HL-60 (cell line): ENCODE measurements around the gene PAFAH1B2.

ENCODE experiments used
- DNase-seq, 2 experiments: peaks; one replicate each; pipeline ENCODE4 v3.0.0-alpha.2; 2010 to 2020; ENCODE audit warnings: low read depth in 1 of 2, low spot score in 1 of 2
- H3K27ac ChIP-seq: fragments of 250-450 bp; sonication (Bioruptor Pico); replicated peaks from 2 replicates; pipeline ENCODE4 v1.5.1; 2020; ENCODE audit warnings: mild to moderate bottlenecking, moderate library complexity
- H3K27me3 ChIP-seq: fragments of 250-450 bp; sonication (Bioruptor Pico); 2 replicates; pipeline ENCODE4 v1.5.1; 2021; ENCODE audit warnings: mild to moderate bottlenecking, moderate library complexity; ENCODE audit not compliant: insufficient read depth, poor library complexity, severe bottlenecking
- H3K4me3 ChIP-seq: replicated peaks from 2 replicates; pipeline ENCODE4 v1.5.1; 2011; ENCODE audit warnings: mild to moderate bottlenecking, control low read depth, low read length; ENCODE audit not compliant: insufficient read depth
- GABPA ChIP-seq: IDR thresholded peaks from 2 replicates; pipeline ENCODE4 v1.6.1; 2012; ENCODE audit warnings: low read depth
- POLR2AphosphoS5 ChIP-seq: IDR thresholded peaks from 2 replicates; pipeline ENCODE4 v1.6.1; 2012; ENCODE audit warnings: low read depth
- REST ChIP-seq: IDR thresholded peaks from 2 replicates; pipeline ENCODE4 v1.6.1; 2012; ENCODE audit warnings: low read depth; ENCODE audit not compliant: insufficient replicate concordance
- SPI1 ChIP-seq: IDR thresholded peaks from 2 replicates; pipeline ENCODE4 v1.6.1; 2012; ENCODE audit warnings: low read depth, mild to moderate bottlenecking, borderline replicate concordance
- TF ChIP-seq, protein P1 (sequence below): IDR thresholded peaks from one replicate; pipeline ENCODE4 v1.5.1; 2011; ENCODE audit warnings: low read length, control low read depth, inconsistent platforms; ENCODE audit not compliant: insufficient read depth

PAFAH1B2 gene

DNA sequence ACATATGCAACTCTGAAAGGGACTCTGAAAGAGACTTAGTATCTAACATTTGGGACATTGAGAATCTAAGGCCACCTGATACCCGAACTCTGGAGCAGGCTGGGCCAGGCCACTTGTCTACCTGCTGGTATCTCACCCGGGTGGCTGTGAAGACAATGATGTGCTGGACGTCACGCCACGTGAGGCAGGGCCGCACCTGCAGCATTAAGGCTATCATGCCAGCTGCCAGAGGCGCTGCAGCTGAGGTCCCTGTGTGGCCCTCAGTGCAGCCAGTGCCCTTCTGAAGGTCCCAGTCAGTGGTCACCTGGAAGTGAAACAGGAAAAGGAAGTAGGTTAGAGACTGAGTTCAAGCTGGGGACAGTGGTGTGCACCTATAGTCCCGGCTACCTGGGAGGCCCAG is 75.4 kb downstream of the PAFAH1B2 start:
- DNase-seq, result no peak
- no peaks in the 10 kb centered on the region for H3K27me3 ChIP-seq
- no peak overlapping the region for H3K4me3 ChIP-seq
- no peak overlapping the region for H3K27ac ChIP-seq
- TF ChIP-seq GABPA, result no peak
- TF ChIP-seq SPI1, result no peak
- TF ChIP-seq, protein P1, sequence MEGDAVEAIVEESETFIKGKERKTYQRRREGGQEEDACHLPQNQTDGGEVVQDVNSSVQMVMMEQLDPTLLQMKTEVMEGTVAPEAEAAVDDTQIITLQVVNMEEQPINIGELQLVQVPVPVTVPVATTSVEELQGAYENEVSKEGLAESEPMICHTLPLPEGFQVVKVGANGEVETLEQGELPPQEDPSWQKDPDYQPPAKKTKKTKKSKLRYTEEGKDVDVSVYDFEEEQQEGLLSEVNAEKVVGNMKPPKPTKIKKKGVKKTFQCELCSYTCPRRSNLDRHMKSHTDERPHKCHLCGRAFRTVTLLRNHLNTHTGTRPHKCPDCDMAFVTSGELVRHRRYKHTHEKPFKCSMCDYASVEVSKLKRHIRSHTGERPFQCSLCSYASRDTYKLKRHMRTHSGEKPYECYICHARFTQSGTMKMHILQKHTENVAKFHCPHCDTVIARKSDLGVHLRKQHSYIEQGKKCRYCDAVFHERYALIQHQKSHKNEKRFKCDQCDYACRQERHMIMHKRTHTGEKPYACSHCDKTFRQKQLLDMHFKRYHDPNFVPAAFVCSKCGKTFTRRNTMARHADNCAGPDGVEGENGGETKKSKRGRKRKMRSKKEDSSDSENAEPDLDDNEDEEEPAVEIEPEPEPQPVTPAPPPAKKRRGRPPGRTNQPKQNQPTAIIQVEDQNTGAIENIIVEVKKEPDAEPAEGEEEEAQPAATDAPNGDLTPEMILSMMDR, result no peak
- TF ChIP-seq REST, result no peak
- TF ChIP-seq POLR2AphosphoS5, result no peak

- H3K4me3 ChIP-seq, result no peak overlapping the region
- TF ChIP-seq GABPA, result no peak
- TF ChIP-seq REST, result no peak
- TF ChIP-seq, protein P1, result no peak
- no peak for TF ChIP-seq SPI1
- no peak for TF ChIP-seq POLR2AphosphoS5
- no peak overlapping the region for H3K27ac ChIP-seq
- no peaks in the 10 kb centered on the region for H3K27me3 ChIP-seq
- no peak for DNase-seq
Measured at GRCh38 chr11:117219995-117220394, 75.9 kb downstream of the PAFAH1B2 start.

DNA sequence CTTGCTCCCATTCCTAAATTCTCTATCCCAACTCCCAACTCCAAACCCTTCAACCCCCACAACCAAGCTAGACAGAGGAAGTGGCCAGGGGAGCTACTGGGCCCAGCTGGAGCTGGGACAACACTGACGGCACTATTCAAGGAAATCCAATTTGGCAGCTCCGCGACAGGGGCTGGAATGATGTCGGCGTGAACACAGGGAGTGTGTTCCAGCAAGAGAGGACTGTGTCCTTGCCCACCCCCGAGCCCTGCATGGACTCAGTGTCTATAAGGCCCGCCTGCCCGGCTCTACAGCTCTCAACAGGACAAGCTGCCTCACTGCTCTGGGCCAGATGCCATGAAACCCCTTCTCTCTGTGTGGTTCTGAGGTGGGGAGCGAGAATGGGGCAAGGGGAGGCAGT is 76.5 kb downstream of the PAFAH1B2 start:
- Histone ChIP-seq H3K4me3 (no peak overlapping the region), H3K27me3 (no peaks in the 10 kb centered on the region), H3K27ac (no peak overlapping the region)
- DNase-seq, result no peak
- TF ChIP-seq, protein P1, result no peak
- no peak for TF ChIP-seq POLR2AphosphoS5
- no peak for TF ChIP-seq REST
- TF ChIP-seq GABPA, result no peak
- TF ChIP-seq SPI1, result no peak
